ENCODE measurements around the gene CHRM3. TPM values are rescaled to one million over a fixed set of nuclear protein-coding genes. Genes with fewer than 3 reads are reported as not detected.
A peak's percentile ranks its signal among the peaks of the same experiment; 100 is the strongest.
"Not testable (repeated sequence)": the region's sequence is repeated elsewhere in the genome, so short reads cannot be mapped to it uniquely, and the experiment has no call there.

CHRM3 gene
- 1.4 TPM for total RNA-seq

DNA sequence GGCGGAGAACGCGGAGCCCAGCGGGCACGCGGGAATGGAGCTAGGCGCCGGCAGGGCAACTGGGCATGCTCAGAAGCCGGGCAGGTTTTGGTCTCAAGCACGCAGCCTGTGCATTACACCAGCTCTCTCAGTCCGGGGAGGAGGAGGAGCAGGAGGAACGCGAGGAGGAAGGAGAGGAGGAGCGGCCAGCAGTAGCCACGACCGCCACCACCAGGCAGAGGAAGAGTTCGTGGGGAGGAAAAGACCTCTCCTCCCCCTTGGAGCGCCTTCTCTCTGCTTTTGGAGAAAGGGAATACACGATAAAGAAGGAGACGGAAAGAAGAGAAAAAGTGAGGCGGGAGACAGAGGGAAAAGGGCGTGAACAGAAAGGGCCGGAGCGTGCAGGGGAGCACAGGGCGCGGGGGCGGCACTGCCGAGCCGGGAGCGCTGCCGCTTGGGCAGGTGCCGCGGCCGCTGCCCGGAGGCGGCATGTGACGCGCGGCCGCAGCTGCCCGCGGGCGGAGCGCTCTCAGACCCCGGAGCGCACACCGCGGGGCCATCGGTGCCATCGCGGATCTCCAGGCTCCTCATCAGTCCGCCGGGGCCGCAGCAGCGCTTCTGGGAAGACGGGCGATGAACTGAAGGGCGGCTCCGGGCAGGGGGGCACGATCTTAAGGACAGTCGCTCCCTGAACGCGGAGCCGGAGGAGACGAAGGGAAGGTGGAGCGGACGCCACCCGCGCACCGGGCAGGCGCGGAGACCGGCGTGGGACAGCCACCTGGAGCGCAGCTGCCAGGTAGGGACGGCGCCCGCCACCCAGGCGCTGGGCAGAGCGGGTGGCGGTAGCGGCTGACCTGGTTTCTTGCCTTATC is at the start of gene CHRM3:
TSS of gene CHRM3 (plus strand) at position 116 of the 851 bp plus-strand sequence. CDS start 520,884 bp downstream, outside the sequence.
- peak; percentile 26 for ATAC-seq
- intact Hi-C loops (cut with DNase I): loop anchor here (1.0 kb wide), 1 partner anchor 29 kb away; no protein-coding TSS in a partner anchor

DNA sequence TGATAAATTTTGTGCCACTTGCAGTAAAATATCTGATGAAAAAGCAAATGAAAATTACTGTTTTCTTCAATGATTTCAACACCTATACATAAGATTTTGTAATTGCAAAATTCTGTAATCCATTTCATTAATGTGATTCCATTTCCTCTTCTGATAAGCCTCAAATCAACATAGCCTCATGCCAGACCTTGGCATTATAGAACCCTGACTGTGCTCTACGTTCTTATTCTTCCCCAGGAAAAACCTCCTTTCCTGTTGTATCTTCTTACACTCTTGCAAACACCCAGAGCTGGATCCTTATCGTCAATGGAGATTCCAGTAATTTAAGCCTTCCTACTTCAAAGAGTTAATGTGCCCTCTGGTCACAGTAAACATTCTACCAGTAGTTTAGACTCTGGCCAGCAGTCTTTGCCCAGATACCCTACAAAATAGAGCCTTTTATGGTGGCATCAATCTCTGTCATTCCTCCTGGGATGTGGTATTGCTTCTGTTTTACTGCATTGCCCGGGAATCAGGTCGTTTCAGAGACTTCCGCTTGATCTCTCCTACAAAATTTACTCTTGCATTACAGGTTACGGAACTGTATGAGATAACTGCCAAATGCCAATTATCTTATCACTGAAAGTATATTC is 48.5 kb upstream of the CHRM3 start:
- intact Hi-C loops (cut with DNase I): no loop called here
- ATAC-seq: no peak
- DNase-seq (ENCODE audit: low spot score): no peak

More for the DNA sequence above, at the start of gene CHRM3:
- DNase-seq (ENCODE audit: low spot score): no peak

DNA sequence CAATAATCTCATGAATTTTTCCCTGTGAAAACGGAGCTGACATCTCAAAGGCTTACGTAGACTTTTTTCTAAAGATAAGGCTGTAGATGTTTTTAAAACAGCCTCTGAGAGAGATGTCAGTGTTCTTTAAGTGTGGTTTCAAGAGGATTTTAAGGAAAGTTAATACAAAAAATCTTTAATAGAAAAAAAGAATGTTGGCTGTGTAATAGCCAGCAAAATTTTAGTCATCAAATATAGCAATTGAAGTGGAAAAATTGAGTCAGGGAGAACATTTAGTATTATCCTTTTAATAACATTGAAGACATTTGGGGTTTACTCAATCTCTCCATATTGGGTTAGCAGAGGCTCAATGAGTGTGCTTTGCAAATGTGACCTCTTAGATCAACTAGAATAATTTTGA is 38.6 kb upstream of the CHRM3 start:
- ATAC-seq (no peak), DNase-seq (ENCODE audit: low spot score) (no peak)

DNA sequence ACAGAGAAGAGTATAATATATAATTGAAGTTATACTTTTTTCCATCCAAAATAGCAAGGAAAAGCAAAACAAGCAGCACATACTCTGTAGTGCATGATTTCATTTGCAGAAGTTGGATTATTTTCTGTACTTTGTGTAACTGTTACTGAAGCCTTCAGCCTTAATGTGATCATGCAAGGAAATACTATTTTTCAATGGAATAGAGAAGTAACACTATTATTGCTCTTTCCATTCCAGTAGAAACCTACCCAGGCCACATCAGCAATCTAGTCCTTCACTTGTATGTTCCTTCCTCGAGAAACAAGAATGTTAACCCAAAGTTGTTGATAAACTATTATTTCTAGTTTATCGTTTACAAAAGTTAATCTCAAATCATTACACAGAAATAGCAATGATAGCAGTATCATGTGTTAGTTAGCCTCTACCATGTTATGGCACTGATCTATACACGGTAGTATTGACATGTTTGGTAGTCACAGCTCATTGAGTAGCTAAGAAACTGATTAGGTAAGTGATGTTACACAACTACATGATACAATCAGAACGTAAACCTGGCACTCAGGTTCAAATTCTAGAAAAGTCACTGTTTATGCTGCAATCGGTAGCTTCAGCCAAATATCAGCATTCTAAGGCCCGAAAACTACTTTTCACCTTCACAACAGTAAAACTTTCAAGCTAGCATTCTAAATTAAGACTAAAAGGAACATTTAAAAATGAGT is 37.6 kb upstream of the CHRM3 start:
- intact Hi-C loops (cut with DNase I): no loop called here

More for the DNA sequence above, 38.6 kb upstream of the CHRM3 start:
- intact Hi-C loops (cut with DNase I): no loop called here

DNA sequence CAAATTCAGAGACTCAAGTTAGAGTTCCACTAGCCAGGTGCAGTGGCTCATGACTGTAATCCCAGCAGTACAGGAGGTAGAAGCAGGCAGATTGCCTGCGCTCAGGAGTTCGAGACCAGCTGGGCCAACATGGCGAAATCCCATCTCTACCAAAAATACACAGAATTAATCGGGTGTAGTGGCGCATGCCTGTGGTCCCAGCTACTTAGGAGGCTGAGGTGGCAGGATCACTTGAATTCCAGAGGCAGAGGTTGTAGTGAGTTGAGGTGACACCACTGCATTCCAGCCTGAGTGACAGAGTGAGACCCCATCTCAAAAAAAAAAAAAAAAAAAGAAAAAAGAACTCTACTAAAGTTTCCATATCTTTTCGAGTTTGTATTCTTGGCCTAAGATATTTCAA is 36.7 kb upstream of the CHRM3 start:
- intact Hi-C loops (cut with DNase I): no loop called here
- ATAC-seq (no peak), DNase-seq (ENCODE audit: low spot score) (no peak)

More for the DNA sequence above, 37.6 kb upstream of the CHRM3 start:
- DNase-seq (ENCODE audit: low spot score): no peak
- ATAC-seq: no peak

DNA sequence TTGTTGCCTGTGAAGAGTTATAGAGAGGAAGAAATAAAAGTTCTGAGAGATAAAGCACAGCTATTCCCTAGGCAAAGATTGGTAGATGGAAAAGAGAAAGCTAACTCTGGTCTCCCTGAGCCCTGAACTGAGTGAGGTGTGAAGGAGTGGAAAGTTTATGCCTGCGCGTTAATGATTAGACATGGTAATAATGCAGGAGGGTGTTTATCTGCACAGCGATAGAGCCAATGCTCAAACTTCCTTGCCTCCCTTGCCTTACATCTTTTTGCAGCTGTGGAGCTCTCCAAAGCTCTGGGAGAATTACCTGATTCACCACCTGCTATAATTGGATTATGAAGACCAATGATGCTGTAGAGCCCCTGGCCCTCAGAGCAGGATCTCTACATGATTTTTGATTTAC is 32.8 kb upstream of the CHRM3 start:
- intact Hi-C loops (cut with DNase I): no loop called here
- DNase-seq (ENCODE audit: low spot score) (no peak), ATAC-seq (no peak)

DNA sequence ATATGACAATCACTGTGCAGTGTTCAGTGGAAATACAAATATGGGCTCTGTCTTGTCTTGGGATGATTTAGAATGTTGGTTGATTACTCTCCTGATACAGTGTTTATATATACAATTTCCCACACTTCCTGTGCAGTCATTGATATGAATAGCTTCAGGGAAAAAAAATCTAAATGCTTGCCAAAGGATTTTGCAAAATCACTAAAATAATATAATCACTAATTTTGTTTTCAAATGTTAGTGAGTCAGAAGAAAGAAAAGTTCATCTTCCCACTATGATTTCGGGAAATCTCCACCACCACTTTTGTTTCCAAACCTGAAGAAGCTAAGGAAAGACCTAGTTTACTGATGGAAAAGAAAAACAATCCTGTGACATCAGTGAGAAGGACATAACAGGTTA is 32.1 kb upstream of the CHRM3 start:
- ATAC-seq (no peak), DNase-seq (ENCODE audit: low spot score) (no peak)
- intact Hi-C loops (cut with DNase I): no loop called here

DNA sequence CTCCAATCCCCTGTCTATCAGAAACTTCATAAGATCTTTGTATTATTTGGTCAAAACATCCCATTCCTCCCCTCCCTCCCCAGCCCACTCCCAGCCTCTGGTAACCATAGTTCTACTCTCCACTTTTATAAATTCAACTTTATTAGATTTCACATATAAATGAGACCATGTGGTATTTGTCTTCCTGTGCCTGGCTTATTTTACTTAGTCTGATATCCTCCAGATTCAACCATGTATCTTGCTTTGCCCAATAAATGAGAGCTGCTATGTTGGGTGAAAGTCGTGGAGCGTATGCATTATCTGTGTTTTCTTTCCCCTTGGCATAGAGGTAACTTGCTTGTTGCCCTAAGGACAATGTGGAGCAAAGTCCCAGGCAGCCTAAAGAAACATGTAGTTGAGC is 28.5 kb upstream of the CHRM3 start:
- ATAC-seq: no peak
- DNase-seq (ENCODE audit: low spot score): no peak

DNA sequence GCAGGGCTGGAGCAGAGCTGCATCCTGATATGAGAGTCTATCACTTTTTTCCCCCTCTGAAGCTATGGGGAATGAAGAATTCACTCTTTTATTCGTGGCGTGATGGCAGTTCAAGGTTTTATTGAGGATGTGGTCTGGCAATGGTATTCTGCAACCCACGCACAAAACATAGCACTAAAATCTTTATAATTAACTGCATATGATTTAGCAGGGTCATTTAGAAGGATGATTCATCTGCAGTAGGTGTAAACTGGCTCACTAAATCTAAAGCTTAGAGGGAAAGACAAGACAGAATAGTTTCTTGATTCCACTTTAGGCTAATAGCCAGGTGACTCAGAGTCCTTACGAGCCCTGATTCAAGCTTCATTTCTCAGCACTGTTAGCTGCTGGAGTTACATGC is 25.0 kb upstream of the CHRM3 start:
- ATAC-seq: no peak
- intact Hi-C loops (cut with DNase I): no loop called here
- no peak for DNase-seq (ENCODE audit: low spot score)

More for the DNA sequence above, 28.5 kb upstream of the CHRM3 start:
- intact Hi-C loops (cut with DNase I): no loop called here

DNA sequence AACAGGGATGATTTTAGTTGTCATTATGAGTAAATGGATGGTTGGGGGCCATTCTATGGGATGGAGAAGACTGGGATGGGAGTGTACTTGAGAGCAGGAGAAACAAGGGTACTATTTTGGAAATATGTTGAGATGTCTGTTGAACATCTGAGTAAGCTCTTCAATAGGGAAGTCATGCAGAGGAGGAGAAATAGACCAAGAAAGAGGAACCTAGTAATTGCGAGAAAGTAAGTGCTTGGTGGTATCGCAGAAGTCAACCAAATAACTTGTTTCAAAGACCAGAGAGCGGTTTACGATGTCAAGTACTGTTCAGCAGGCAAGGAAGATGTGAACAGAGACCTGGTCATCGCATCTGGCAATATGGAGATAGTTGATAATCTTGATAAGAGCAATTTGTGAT is 22.4 kb upstream of the CHRM3 start:
- ATAC-seq (no peak), DNase-seq (ENCODE audit: low spot score) (no peak)
- intact Hi-C loops (cut with DNase I): no loop called here

DNA sequence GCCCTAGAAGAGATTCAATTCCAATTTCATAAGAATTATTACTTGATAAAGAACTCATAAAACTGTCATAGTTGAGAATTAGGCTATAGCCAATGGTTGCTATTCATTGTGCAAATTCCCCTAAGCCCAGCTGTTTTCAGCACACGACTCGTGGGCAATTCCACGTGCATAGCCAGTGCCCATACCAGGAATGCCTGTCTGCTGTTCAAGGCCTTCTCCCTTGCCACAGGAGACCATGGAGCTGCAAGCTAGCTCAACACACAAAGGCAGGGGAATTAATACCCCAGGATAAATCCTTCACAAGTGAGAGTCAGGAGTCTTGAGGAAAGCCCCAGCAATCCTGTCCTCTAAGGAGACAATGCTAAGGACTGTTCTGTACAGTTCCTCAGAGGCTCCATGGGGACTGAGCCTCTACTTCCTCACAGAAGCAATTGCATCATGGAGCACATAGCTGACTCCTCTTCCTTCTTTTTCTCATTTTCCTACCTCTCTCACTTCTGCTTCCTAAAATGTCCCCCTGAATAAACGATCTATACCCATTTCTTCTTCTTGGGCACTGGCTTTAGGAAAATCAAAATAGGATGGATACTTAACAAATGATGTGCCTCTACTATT is 19.1 kb upstream of the CHRM3 start:
- DNase-seq (ENCODE audit: low spot score): no peak
- no peak for ATAC-seq
- intact Hi-C loops (cut with DNase I): no loop called here

DNA sequence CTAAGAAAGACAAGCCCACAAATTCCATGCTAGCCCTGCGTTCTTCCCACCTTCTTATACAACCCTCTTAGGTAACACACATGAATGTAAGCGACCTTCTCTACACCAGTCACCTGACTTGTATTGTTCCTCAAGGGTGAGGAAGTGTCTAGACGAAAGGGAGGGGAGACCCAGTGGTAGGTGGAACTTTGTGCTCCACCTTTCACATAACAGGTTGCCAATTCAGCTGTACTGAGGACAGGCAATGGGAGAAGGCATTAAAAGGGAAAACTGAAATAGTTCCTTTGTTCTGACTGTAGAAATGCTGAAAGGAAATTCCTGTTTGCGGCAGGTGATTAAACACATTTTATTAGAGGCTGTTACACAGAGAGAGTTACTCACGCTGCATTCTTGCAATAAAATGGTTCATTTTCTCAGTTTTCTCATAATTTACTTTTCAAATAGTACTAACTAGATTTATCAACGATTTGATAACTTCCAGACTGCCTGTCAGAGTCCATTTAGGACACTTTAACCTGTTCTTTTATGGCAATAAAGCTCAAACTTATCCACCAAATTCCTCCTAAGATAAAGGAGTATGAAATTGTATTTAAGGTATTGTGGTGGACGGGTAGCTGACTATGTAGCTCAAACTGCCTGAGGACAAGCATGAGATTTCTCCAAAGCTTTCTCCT is 17.8 kb upstream of the CHRM3 start:
- DNase-seq (ENCODE audit: low spot score): no peak
- intact Hi-C loops (cut with DNase I): no loop called here
- no peak for ATAC-seq

DNA sequence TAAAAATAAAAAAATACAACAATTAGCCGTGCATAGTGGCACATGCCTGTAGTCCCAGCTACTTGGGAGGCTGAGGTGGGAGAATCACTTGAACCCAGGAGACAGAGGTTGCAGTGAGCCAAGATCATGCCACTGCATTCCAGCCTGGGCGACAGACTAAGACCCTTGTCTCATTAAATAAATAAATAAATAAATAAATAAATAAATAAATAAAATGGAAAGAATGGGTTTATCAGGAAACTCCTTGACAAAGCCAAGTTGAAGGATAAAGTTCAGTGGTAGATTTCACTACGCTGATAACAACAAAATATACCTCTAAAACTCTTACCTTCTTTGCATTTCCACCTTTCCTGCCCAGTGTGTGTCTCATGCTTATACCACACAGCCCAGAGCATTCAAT is 15.5 kb upstream of the CHRM3 start:
- intact Hi-C loops (cut with DNase I); ATAC-seq; DNase-seq (ENCODE audit: low spot score): not testable (repeated sequence)

DNA sequence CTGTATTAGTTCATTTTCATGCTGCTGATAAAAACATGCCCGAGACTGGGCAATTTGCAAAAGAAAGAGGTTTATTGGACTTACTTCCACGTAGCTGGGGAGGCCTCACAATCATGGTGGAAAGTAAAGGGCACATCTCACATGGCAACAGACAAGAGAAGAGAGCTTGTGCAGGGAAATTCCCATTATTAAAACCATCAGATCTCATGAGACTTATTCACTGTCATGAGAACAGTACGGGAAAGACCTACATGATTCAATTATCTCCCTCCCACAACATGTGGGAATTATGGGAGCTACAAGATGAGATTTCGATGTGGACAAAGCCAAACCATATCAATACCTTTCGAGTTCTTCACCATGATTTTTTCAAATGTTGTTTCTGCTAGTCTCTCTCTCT is 3.7 kb upstream of the CHRM3 start:
- DNase-seq (ENCODE audit: low spot score): no peak
- intact Hi-C loops (cut with DNase I): no loop called here
- ATAC-seq: no peak

DNA sequence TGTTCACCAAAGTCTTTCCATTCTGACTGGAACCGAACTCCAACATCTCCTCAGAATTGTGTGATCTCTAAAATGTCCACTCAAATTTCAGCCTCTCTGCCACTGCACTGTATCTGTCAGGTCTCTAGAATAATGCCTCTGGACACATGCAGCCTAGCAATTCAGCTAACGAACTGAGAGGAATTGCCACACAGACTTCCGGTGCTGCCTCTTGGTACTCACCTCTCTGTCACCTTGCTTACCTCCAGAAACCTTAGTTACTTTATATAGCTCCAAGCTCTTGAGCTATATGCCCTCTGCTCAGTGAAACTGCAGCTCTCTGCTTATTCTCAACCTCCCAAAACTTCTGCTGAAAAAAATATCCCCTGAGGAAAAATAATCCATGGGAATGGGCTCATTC is 2.7 kb upstream of the CHRM3 start:
- ATAC-seq: no peak
- DNase-seq (ENCODE audit: low spot score): no peak
- intact Hi-C loops (cut with DNase I): no loop called here

DNA sequence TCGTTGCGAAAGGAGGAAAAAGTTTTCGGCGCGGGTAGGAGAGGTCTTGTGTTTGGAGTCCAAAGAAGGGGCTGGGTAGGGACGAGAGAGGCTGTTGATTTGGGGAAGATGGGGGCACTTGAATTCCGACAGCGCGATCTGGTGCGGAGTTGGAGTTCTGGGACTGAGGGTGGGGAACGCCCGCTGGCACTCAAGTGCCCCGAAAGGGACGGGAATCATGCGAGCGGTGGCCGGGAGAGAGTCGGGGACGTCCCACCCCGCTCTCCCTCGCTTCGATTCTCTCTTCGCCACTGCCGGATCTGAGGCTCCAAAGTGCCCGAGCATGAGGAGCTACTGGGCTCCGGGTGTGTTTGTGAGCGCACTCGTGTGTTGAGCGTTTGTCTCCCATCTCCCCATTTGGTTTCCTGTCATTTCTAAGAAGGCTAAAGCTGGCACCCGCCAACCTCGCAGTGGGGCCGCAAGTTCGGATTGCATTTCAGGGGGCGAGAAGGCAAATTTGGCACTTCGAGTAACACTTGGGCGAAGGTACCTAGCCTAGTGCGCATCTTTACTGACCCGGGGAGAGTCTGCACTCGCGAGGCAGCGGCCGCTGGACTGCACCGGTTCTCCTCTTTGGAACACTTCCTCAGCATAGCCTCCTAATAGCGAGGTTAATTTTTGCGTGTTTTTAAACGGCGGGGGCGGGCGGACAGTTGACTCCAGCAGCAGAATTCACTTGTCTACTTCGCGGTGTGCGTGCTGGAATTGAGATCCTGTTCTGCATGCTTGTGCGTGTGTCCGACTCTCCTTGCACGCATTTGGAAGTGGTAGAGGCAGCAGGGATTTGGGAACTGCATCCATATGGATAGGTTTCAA is 1.2 kb downstream of the CHRM3 start:
- DNase-seq (ENCODE audit: low spot score) (no peak), ATAC-seq (no peak)
- intact Hi-C loops (cut with DNase I): loop anchor here (1.0 kb wide), 1 partner anchor 28 kb away; no protein-coding TSS in a partner anchor

DNA sequence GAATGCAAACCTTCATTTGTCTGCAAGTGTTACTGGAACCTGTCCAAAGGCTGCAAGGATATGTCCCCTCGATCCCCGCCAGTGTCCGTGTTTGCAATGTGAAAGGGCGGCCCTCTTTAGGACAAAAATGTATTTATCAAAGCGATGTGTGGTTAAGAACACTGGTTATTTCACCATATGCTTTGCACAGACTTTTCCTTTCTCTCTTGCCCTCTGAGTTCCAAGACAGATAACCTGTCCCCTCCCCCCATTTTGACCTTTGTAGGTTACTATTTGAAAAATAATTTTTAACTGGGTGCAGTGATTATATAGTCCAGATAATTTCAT is 1.8 kb downstream of the CHRM3 start:
- intact Hi-C loops (cut with DNase I): no loop called here
- ATAC-seq: no peak
- no peak for DNase-seq (ENCODE audit: low spot score)

DNA sequence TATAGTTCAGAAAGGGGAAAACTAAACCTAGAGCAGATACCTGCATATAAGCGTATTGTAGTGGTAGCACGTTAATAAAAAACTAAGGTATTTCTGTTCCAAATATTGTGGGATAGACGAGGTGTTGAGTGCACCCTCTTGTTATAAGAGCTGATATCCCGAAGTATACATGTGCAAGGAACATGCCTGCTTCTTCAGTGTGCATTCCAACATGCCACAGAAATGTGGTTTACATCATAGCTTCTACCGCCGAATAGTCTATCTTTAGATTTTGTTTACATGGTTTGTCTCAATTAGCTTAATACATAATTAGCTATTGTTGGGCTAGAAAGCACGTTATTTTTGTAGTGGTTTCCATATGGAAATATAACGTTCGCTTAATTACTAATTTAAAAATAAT is 2.2 kb downstream of the CHRM3 start:
- intact Hi-C loops (cut with DNase I): no loop called here
- ATAC-seq (no peak), DNase-seq (ENCODE audit: low spot score) (no peak)

All from sciatic nerve (tissue), 2 donors.